H9 (cell line): ENCODE measurements around the gene DPH1. TPM values are rescaled to one million over a fixed set of nuclear protein-coding genes. Genes with fewer than 3 reads are reported as not detected.

Source experiments
- DNase-seq: peaks from one replicate; pipeline ENCODE4 v3.0.0-alpha.2; 2017
- H2AFZ ChIP-seq: one replicate; pipeline ENCODE4 v1.6.1; 2013; ENCODE audit warnings: mild to moderate bottlenecking, low read length, control low read depth, moderate library complexity
- H2AK5ac ChIP-seq: 2 replicates; pipeline ENCODE4 v1.6.1; 2013; ENCODE audit warnings: low read length, control low read depth, mixed read lengths; ENCODE audit not compliant: insufficient read length
- H2BK120ac ChIP-seq: one replicate; pipeline ENCODE4 v1.6.1; 2013; ENCODE audit warnings: low read depth, mild to moderate bottlenecking, low read length, control low read depth, inconsistent platforms; ENCODE audit not compliant: poor library complexity, severe bottlenecking
- H2BK12ac ChIP-seq: 2 replicates; pipeline ENCODE4 v1.6.1; 2013; ENCODE audit warnings: low read length, control low read depth, mixed read lengths, low read depth; ENCODE audit not compliant: insufficient read length
- H2BK15ac ChIP-seq: 2 replicates; pipeline ENCODE4 v1.6.1; 2013; ENCODE audit warnings: low read depth, low read length, control low read depth
- H2BK20ac ChIP-seq: one replicate; pipeline ENCODE4 v1.6.1; 2013; ENCODE audit warnings: low read depth, mild to moderate bottlenecking, low read length, control low read depth, inconsistent platforms; ENCODE audit not compliant: poor library complexity, severe bottlenecking
- H2BK5ac ChIP-seq: 2 replicates; pipeline ENCODE4 v1.6.1; 2013; ENCODE audit warnings: low read length, control low read depth, mixed read lengths; ENCODE audit not compliant: insufficient read length
- H3K14ac ChIP-seq: 2 replicates; pipeline ENCODE4 v1.6.1; 2013; ENCODE audit warnings: low read length, control low read depth; ENCODE audit not compliant: insufficient read depth
- H3K18ac ChIP-seq: 2 replicates; pipeline ENCODE4 v1.6.1; 2013; ENCODE audit warnings: low read depth, mild to moderate bottlenecking, mixed read lengths, low read length, control low read depth; ENCODE audit not compliant: insufficient read length
- H3K23ac ChIP-seq: 2 replicates; pipeline ENCODE4 v1.6.1; 2013; ENCODE audit warnings: low read length, control low read depth, mixed read lengths, low read depth; ENCODE audit not compliant: insufficient read length
- H3K23me2 ChIP-seq: 2 replicates; pipeline ENCODE4 v1.6.1; 2013; ENCODE audit warnings: low read depth, mild to moderate bottlenecking, mixed read lengths, low read length, control low read depth; ENCODE audit not compliant: insufficient read length, poor library complexity, severe bottlenecking
- H3K27ac ChIP-seq: 2 replicates; pipeline ENCODE4 v1.5.1; 2013; ENCODE audit warnings: low read length, control low read depth, mixed read lengths, low read depth; ENCODE audit not compliant: insufficient read length
- H3K27me3 ChIP-seq: 2 replicates; pipeline ENCODE4 v1.6.1; 2013; ENCODE audit warnings: low read length, control low read depth, inconsistent platforms; ENCODE audit not compliant: insufficient read depth
- H3K4ac ChIP-seq: 2 replicates; pipeline ENCODE4 v1.6.1; 2013; ENCODE audit warnings: low read depth, mild to moderate bottlenecking, control low read depth, inconsistent platforms, low read length, moderate library complexity
- H3K4me1 ChIP-seq: 2 replicates; pipeline ENCODE4 v1.6.1; 2013; ENCODE audit warnings: low read length, control low read depth, inconsistent platforms; ENCODE audit not compliant: insufficient read depth
- H3K4me2 ChIP-seq: 2 replicates; pipeline ENCODE4 v1.6.1; 2013; ENCODE audit warnings: low read length, control low read depth, mixed read lengths; ENCODE audit not compliant: insufficient read length, insufficient read depth
- H3K56ac ChIP-seq: 2 replicates; pipeline ENCODE4 v1.6.1; 2013; ENCODE audit warnings: low read depth, mild to moderate bottlenecking, mixed read lengths, low read length, control low read depth; ENCODE audit not compliant: insufficient read length
- H3K79me1 ChIP-seq: 2 replicates; pipeline ENCODE4 v1.6.1; 2013; ENCODE audit warnings: low read depth, mild to moderate bottlenecking, moderate library complexity, low read length, control low read depth, inconsistent platforms; ENCODE audit not compliant: insufficient read depth, poor library complexity, severe bottlenecking
- H3K79me2 ChIP-seq: 2 replicates; pipeline ENCODE4 v1.6.1; 2013; ENCODE audit warnings: low read length, control low read depth, inconsistent platforms; ENCODE audit not compliant: insufficient read depth
- H3K9ac ChIP-seq: 2 replicates; pipeline ENCODE4 v1.6.1; 2013; ENCODE audit warnings: low read length, control low read depth, mixed read lengths; ENCODE audit not compliant: insufficient read length; ENCODE audit errors: extremely low read depth
- H3K9me3 ChIP-seq: one replicate; pipeline ENCODE4 v1.6.1; 2013; ENCODE audit warnings: low read depth, low read length, inconsistent platforms; ENCODE audit not compliant: control insufficient read depth
- H3T11ph ChIP-seq: one replicate; pipeline ENCODE4 v1.6.1; 2013; ENCODE audit warnings: mild to moderate bottlenecking, low read length, control low read depth, inconsistent platforms
- H4K20me1 ChIP-seq: one replicate; pipeline ENCODE4 v1.6.1; 2013; ENCODE audit not compliant: control insufficient read depth, insufficient read length, insufficient read depth
- H4K5ac ChIP-seq: 2 replicates; pipeline ENCODE4 v1.6.1; 2013; ENCODE audit warnings: low read depth, mild to moderate bottlenecking, mixed read lengths, low read length, control low read depth; ENCODE audit not compliant: insufficient read length
- H4K8ac ChIP-seq: replicated peaks from 2 replicates; pipeline ENCODE4 v1.6.1; 2013; ENCODE audit warnings: low read length, control low read depth, mixed read lengths, low read depth; ENCODE audit not compliant: insufficient read length
- H4K91ac ChIP-seq: 2 replicates; pipeline ENCODE4 v1.6.1; 2013; ENCODE audit warnings: low read depth, mild to moderate bottlenecking, moderate library complexity, mixed read lengths, low read length, control low read depth; ENCODE audit not compliant: insufficient read length
- H3K27ac Mint-ChIP-seq, 3 experiments: 2 replicates in 2 of 3; 3 replicates in 1 of 3; pipeline ENCODE4 v1.8.0; 2020 to 2021; ENCODE audit warnings: mixed read lengths in 3 of 3, mild to moderate bottlenecking in 1 of 3, moderate library complexity in 1 of 3
- H3K27me3 Mint-ChIP-seq: 2 replicates; pipeline ENCODE4 v1.8.0; 2021; ENCODE audit warnings: low read depth, mild to moderate bottlenecking, moderate library complexity, mixed read lengths
- H3K36me3 Mint-ChIP-seq, 3 experiments: 2 replicates in 2 of 3; 3 replicates in 1 of 3; pipeline ENCODE4 v1.8.0; 2020 to 2021; ENCODE audit warnings: low read depth in 3 of 3, mixed read lengths in 3 of 3; ENCODE audit not compliant: insufficient read depth in 1 of 3
- H3K4me1 Mint-ChIP-seq, 2 experiments: 2 replicates each; pipeline ENCODE4 v1.8.0; 2020; ENCODE audit warnings: mixed read lengths in 2 of 2
- H3K4me3 Mint-ChIP-seq, 2 experiments: 2 replicates in 1 of 2; 3 replicates in 1 of 2; pipeline ENCODE4 v1.8.0; 2020 to 2021; ENCODE audit warnings: mild to moderate bottlenecking in 2 of 2, mixed read lengths in 2 of 2, moderate library complexity in 1 of 2
- H3K9me3 Mint-ChIP-seq, 2 experiments: 2 replicates in 1 of 2; 3 replicates in 1 of 2; pipeline ENCODE4 v1.8.0; 2020; ENCODE audit warnings: mild to moderate bottlenecking in 2 of 2, mixed read lengths in 2 of 2, moderate library complexity in 1 of 2
- CTCF ChIP-seq: fragments of 200-600 bp; sonication (generic); conservative IDR thresholded peaks from 3 replicates; pipeline ENCODE4 v1.8.0; 2021; ENCODE audit warnings: antibody characterized with exemption, mild to moderate bottlenecking
- WGBS: extraction: QIAGEN DNeasy Blood & Tissue Kit; methylation state at CpG from one replicate; pipeline ENCODE4 v1.1.7; 2013; ENCODE audit warnings: missing lambda C conversion rate, low lambda C conversion rate, mixed read lengths; ENCODE audit not compliant: insufficient read length; ENCODE audit errors: extremely low coverage; 5-methylcytosine and 5-hydroxymethylcytosine counted together
- total RNA-seq: library from RNA; stranded (reverse); gene quantifications from 2 replicates; pipeline ENCODE4 v1.2.1, GENCODE V29; 2021

Gene DPH1
- total RNA-seq, 1 experiment from 2014 or later = 27.5 TPM

- Histone ChIP-seq H3K18ac (no peak overlapping the region), H3K56ac (no peak overlapping the region), H3K27ac (no peak overlapping the region), H3K23me2 (no peaks in the 10 kb centered on the region), H2BK120ac (no peak overlapping the region), H3K27me3 (no peaks in the 10 kb centered on the region), H2AFZ (no peak overlapping the region), H2BK20ac (no peak overlapping the region), H3K4me1 (peaks cover 3% of the 10 kb centered on the region; the same call in 1 of the 2 replicates), H3K9ac (no peak overlapping the region), H3K79me1 (no peaks in the 10 kb centered on the region), H2BK5ac (no peak overlapping the region), H3K14ac (no peak overlapping the region; the same call in 1 of the 2 replicates), H3K4me2 (no peak overlapping the region), H4K8ac (no peak overlapping the region), H2BK12ac (no peak overlapping the region), H2AK5ac (no peak overlapping the region), H3K9me3 (no peaks in the 10 kb centered on the region), H3T11ph (no peak overlapping the region), H4K5ac (no peak overlapping the region), H3K79me2 (no peaks in the 10 kb centered on the region), H3K4ac (no peak overlapping the region), H4K20me1 (peaks cover 2% of the 10 kb centered on the region), H3K23ac (no peak overlapping the region), H2BK15ac (no peak overlapping the region), H4K91ac (no peak overlapping the region)
- Mint-ChIP-seq H3K4me3 (no peak overlapping the region), H3K4me1 (peaks cover 42 to 47% of the 10 kb centered on the region in 2 experiments), H3K36me3 (peaks cover 3 to 48% (median 22%) of the 10 kb centered on the region in 3 experiments), H3K27me3 (no peaks in the 10 kb centered on the region), H3K9me3 (no peaks in the 10 kb centered on the region), H3K27ac (no peak overlapping the region)
- no peak for TF ChIP-seq CTCF
- DNase-seq = no peak
- WGBS = no CpG with 5 or more reads among the region's 5 CpGs
Observed at GRCh38 chr17:2067608-2068024, 37.7 kb downstream of the DPH1 start.
